HEK293 (cell line): ENCODE results near the gene PCDHB6.

ENCODE experiments used
- TSHZ1 ChIP-seq: fragments of 450-650 bp; formaldehyde crosslinking; IDR thresholded peaks from 2 replicates; pipeline ENCODE4 v1.5.1; 2016; ENCODE audit warnings: missing biosample characterization, missing genetic modification characterization, borderline replicate concordance
- ZBTB44 ChIP-seq: fragments of 450-650 bp; IDR thresholded peaks from 2 replicates; pipeline ENCODE4 v1.5.1; 2018; ENCODE audit warnings: missing biosample characterization, mild to moderate bottlenecking, missing genetic modification characterization
- ZNF274 ChIP-seq, 2 experiments: fragments of 200-500 bp in 1 of 2; fragments of 450-650 bp in 1 of 2; sonication (Bioruptor generic) in 1 of 2; formaldehyde crosslinking in 1 of 2; IDR thresholded peaks; 2 replicates each; pipeline versions ENCODE4 v1.5.1 to v1.6.1; 2014 to 2016; ENCODE audit warnings: borderline replicate concordance in 1 of 2, inconsistent platforms in 1 of 2, low read length in 1 of 2, missing biosample characterization in 1 of 2, missing genetic modification characterization in 1 of 2
- ZNF398 ChIP-seq: fragments of 450-650 bp; formaldehyde crosslinking; IDR thresholded peaks from 2 replicates; pipeline ENCODE4 v1.5.1; 2017; ENCODE audit warnings: missing biosample characterization, missing genetic modification characterization
- ZNF549 ChIP-seq: fragments of 450-650 bp; IDR thresholded peaks from 2 replicates; pipeline ENCODE4 v1.5.1; 2018; ENCODE audit warnings: missing biosample characterization, missing genetic modification characterization, mild to moderate bottlenecking, inconsistent platforms, moderate library complexity
- ZNF768 ChIP-seq: fragments of 450-650 bp; formaldehyde crosslinking; IDR thresholded peaks from 2 replicates; pipeline ENCODE4 v1.5.1; 2018; ENCODE audit warnings: missing biosample characterization, mild to moderate bottlenecking, missing genetic modification characterization
- ZNF830 ChIP-seq: fragments of 450-650 bp; IDR thresholded peaks from 2 replicates; pipeline ENCODE4 v1.5.0; 2018; ENCODE audit warnings: missing biosample characterization, missing genetic modification characterization, low read depth, mild to moderate bottlenecking, moderate library complexity
- TF ChIP-seq, protein P1 (sequence below): fragments of 450-650 bp; formaldehyde crosslinking; IDR thresholded peaks from 2 replicates; pipeline ENCODE4 v1.5.1; 2016; ENCODE audit warnings: missing biosample characterization, missing genetic modification characterization
- TF ChIP-seq, protein P2 (sequence below): fragments of 450-650 bp; formaldehyde crosslinking; IDR thresholded peaks from 2 replicates; pipeline ENCODE4 v1.5.0; 2017; ENCODE audit warnings: missing biosample characterization, missing genetic modification characterization, borderline replicate concordance
- TF ChIP-seq, protein P3 (sequence below): fragments of 450-650 bp; formaldehyde crosslinking; IDR thresholded peaks from 2 replicates; pipeline ENCODE4 v1.5.1; 2016; ENCODE audit warnings: missing biosample characterization, missing genetic modification characterization

GRCh38 chr5:141121985-141122384, 27.9 kb upstream of the PCDHB6 start:
- TF ChIP-seq TSHZ1 (tag by site-specific recombination) (no peak), ZNF274 (IDR thresholded peaks at IDR 0.05; ENCODE audit: low read length) (no peak), ZNF274 (tag by site-specific recombination; IDR thresholded peaks at IDR 0.05; ENCODE audit: borderline replicate concordance) (no peak), ZNF549 (tag by site-specific recombination) (no peak), ZNF830 (no peak), ZNF768 (tag by site-specific recombination) (no peak), ZNF398 (no peak), ZBTB44 (tag by site-specific recombination) (no peak)
- TF ChIP-seq, protein P1, sequence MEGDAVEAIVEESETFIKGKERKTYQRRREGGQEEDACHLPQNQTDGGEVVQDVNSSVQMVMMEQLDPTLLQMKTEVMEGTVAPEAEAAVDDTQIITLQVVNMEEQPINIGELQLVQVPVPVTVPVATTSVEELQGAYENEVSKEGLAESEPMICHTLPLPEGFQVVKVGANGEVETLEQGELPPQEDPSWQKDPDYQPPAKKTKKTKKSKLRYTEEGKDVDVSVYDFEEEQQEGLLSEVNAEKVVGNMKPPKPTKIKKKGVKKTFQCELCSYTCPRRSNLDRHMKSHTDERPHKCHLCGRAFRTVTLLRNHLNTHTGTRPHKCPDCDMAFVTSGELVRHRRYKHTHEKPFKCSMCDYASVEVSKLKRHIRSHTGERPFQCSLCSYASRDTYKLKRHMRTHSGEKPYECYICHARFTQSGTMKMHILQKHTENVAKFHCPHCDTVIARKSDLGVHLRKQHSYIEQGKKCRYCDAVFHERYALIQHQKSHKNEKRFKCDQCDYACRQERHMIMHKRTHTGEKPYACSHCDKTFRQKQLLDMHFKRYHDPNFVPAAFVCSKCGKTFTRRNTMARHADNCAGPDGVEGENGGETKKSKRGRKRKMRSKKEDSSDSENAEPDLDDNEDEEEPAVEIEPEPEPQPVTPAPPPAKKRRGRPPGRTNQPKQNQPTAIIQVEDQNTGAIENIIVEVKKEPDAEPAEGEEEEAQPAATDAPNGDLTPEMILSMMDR (tag by site-specific recombination), result no peak
- TF ChIP-seq, protein P2, sequence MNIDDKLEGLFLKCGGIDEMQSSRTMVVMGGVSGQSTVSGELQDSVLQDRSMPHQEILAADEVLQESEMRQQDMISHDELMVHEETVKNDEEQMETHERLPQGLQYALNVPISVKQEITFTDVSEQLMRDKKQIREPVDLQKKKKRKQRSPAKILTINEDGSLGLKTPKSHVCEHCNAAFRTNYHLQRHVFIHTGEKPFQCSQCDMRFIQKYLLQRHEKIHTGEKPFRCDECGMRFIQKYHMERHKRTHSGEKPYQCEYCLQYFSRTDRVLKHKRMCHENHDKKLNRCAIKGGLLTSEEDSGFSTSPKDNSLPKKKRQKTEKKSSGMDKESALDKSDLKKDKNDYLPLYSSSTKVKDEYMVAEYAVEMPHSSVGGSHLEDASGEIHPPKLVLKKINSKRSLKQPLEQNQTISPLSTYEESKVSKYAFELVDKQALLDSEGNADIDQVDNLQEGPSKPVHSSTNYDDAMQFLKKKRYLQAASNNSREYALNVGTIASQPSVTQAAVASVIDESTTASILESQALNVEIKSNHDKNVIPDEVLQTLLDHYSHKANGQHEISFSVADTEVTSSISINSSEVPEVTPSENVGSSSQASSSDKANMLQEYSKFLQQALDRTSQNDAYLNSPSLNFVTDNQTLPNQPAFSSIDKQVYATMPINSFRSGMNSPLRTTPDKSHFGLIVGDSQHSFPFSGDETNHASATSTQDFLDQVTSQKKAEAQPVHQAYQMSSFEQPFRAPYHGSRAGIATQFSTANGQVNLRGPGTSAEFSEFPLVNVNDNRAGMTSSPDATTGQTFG (tag by site-specific recombination), result no peak
- TF ChIP-seq, protein P3, sequence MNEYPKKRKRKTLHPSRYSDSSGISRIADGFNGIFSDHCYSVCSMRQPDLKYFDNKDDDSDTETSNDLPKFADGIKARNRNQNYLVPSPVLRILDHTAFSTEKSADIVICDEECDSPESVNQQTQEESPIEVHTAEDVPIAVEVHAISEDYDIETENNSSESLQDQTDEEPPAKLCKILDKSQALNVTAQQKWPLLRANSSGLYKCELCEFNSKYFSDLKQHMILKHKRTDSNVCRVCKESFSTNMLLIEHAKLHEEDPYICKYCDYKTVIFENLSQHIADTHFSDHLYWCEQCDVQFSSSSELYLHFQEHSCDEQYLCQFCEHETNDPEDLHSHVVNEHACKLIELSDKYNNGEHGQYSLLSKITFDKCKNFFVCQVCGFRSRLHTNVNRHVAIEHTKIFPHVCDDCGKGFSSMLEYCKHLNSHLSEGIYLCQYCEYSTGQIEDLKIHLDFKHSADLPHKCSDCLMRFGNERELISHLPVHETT (tag by site-specific recombination), result no peak
